Esophagus squamous epithelium (tissue), 4 donors: ENCODE results near the gene PCBP4.

ENCODE experiments used
- POLR2A ChIP-seq, 4 donors: fragments of 450-650 bp; IDR thresholded peaks; one replicate each; pipeline ENCODE4 v1.6.1; 2017; ENCODE audit warnings: antibody characterized with exemption in 4 of 4, mild to moderate bottlenecking in 4 of 4, moderate library complexity in 3 of 4
- TF ChIP-seq, protein P1 (sequence below), 6 experiments: fragments of 450-650 bp in 4 of 6; fragments of 200-600 bp in 2 of 6; sonication (generic) in 2 of 6; IDR thresholded peaks; one replicate each; pipeline ENCODE4 v1.5.1; 2016 to 2019; ENCODE audit warnings: antibody characterized with exemption in 6 of 6, mild to moderate bottlenecking in 4 of 6, moderate library complexity in 4 of 6

DNA sequence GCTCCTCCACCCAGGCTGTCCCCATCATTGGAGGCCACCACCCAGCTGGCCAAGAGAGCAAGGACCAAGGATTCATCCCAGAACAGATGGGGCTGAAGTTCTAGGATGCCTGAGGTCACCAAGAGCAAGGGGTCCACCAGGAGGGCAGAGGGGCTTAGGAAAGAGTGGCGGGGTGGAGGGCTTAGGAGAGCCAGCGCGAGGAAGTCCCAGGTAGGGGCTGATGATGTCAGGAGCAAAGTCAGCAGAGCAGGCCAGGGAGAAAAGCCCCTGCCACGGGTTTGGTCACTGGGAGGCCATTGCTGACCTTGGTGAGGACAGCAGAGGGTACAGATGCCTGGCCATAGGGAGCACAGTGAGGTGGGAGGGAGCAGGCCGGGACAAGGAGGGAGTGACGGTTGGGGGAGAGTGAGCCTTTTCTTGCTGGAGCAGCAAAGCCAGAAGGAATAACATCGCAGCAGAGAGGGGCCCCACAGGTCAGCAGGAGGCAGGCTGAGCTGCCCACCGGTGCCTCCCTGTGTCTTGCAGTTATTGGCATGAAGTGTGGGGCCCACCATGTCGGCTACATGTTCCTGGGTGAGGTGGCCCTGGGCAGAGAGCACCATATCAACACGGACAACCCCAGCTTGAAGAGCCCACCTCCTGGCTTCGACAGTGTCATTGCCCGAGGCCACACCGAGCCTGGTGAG, 19.9 kb downstream of the PCBP4 start:
- TF ChIP-seq POLR2A (IDR thresholded peaks at IDR 0.05) = no peak
- TF ChIP-seq, protein P1, sequence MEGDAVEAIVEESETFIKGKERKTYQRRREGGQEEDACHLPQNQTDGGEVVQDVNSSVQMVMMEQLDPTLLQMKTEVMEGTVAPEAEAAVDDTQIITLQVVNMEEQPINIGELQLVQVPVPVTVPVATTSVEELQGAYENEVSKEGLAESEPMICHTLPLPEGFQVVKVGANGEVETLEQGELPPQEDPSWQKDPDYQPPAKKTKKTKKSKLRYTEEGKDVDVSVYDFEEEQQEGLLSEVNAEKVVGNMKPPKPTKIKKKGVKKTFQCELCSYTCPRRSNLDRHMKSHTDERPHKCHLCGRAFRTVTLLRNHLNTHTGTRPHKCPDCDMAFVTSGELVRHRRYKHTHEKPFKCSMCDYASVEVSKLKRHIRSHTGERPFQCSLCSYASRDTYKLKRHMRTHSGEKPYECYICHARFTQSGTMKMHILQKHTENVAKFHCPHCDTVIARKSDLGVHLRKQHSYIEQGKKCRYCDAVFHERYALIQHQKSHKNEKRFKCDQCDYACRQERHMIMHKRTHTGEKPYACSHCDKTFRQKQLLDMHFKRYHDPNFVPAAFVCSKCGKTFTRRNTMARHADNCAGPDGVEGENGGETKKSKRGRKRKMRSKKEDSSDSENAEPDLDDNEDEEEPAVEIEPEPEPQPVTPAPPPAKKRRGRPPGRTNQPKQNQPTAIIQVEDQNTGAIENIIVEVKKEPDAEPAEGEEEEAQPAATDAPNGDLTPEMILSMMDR (IDR thresholded peaks at IDR 0.05) = no peak
